Panc1 (cell line): ENCODE results near the gene TGIF1. TPM values are rescaled to one million over a fixed set of nuclear protein-coding genes. Genes with fewer than 3 reads are reported as not detected.

Source experiments
- ATAC-seq: fragments of 200-7000 bp; cut with Tn5 transposase; 2 replicates; pipeline ENCODE4 v1.9.1; 2020; ENCODE audit warnings: mild to moderate bottlenecking, moderate library complexity
- BruUV-seq: library from RNA; stranded (reverse); fragments of 400-500 nt; replicated peaks from 2 replicates; lab custom pipeline; 2021; lab: Mats Ljungman, UMichigan
- CTCF ChIA-PET: fragments of 300-600 bp; sonication (Branson Sonifier 250); formaldehyde crosslinking; loops from one replicate; lab custom pipeline; 2022; ENCODE audit warnings: antibody characterized with exemption; lab: Charles Lee
- POLR2A ChIA-PET: fragments of 300-600 bp; sonication (Branson Sonifier 250); formaldehyde crosslinking; loops from one replicate; lab custom pipeline; 2022; ENCODE audit warnings: antibody characterized with exemption; lab: Charles Lee
- DNase-seq: peaks from one replicate; pipeline ENCODE4 v3.0.0-alpha.2; 2010; ENCODE audit warnings: low read depth, low spot score
- H3K27ac ChIP-seq: 2 replicates; pipeline ENCODE4 v1.5.1; 2011; ENCODE audit warnings: mild to moderate bottlenecking, low read length, inconsistent platforms
- H3K27me3 ChIP-seq: fragments of 200-500 bp; sonication (Bioruptor generic); 2 replicates; pipeline ENCODE4 v1.6.0; 2014; ENCODE audit warnings: low read length, inconsistent platforms; ENCODE audit not compliant: control insufficient read depth, insufficient read depth
- H3K36me3 ChIP-seq: fragments of 200-500 bp; sonication (Bioruptor generic); 2 replicates; pipeline ENCODE4 v1.5.1; 2014; ENCODE audit warnings: inconsistent platforms, mild to moderate bottlenecking, low read length, moderate library complexity; ENCODE audit not compliant: control insufficient read depth, insufficient read depth
- H3K4me1 ChIP-seq: 2 replicates; pipeline ENCODE4 v1.5.1; 2011; ENCODE audit warnings: inconsistent platforms, mild to moderate bottlenecking, low read length, moderate library complexity; ENCODE audit not compliant: control insufficient read depth, insufficient read depth
- H3K4me3 ChIP-seq, 2 experiments: 2 replicates each; pipeline ENCODE4 v1.5.1; 2011 to 2012; ENCODE audit warnings: low read depth in 2 of 2, low read length in 2 of 2, mild to moderate bottlenecking in 2 of 2, inconsistent platforms in 1 of 2, moderate library complexity in 1 of 2
- H3K9me3 ChIP-seq: fragments of 200-500 bp; sonication (Bioruptor generic); 2 replicates; pipeline ENCODE4 v1.5.1; 2014; ENCODE audit warnings: low read depth, mild to moderate bottlenecking, inconsistent platforms, low read length, moderate library complexity; ENCODE audit not compliant: control insufficient read depth, insufficient read depth
- CTCF ChIP-seq: fragments of 450-650 bp; IDR thresholded peaks from 2 replicates; pipeline ENCODE4 v1.5.1; 2017; ENCODE audit warnings: mild to moderate bottlenecking
- POLR2AphosphoS5 ChIP-seq: IDR thresholded peaks from 2 replicates; pipeline ENCODE4 v1.6.1; 2012; ENCODE audit warnings: mild to moderate bottlenecking, low read depth, low read length, moderate library complexity
- REST ChIP-seq, 2 experiments: IDR thresholded peaks; 2 replicates each; pipeline ENCODE4 v1.6.1; 2011 to 2012; ENCODE audit warnings: low read depth in 2 of 2, control low read depth in 1 of 2, low read length in 1 of 2, mild to moderate bottlenecking in 1 of 2, moderate library complexity in 1 of 2; ENCODE audit not compliant: insufficient read depth in 1 of 2
- SIN3A ChIP-seq: IDR thresholded peaks from 2 replicates; pipeline ENCODE4 v1.6.1; 2012; ENCODE audit warnings: low read depth, mild to moderate bottlenecking, low read length, moderate library complexity, borderline replicate concordance; ENCODE audit not compliant: insufficient read depth
- TCF7L2 ChIP-seq: IDR thresholded peaks from 2 replicates; pipeline ENCODE4 v1.6.1; 2011; ENCODE audit warnings: mild to moderate bottlenecking, low read depth, low read length, inconsistent platforms
- in situ Hi-C: cut with HindIII; loops from 2 replicates; pipeline ENCODE4 v1.10.0; 2016; ENCODE audit warnings: low sequenced_read_pairs, low pct_unique_long_range_greater_than_20kb
- intact Hi-C: fragments of 100-400 bp; cut with micrococcal nuclease; formaldehyde crosslinking; loops from one replicate; pipeline ENCODE4 v1.10.0; 2022; ENCODE audit not compliant: unreplicated experiment
- total RNA-seq: library from RNA; stranded (reverse); gene quantifications from one replicate; pipeline ENCODE4 v1.2.1, GENCODE V29; 2021; ENCODE audit not compliant: unreplicated experiment

Gene TGIF1
- total RNA-seq, 1 experiment from 2014 or later: 171 TPM

- Histone ChIP-seq H3K4me3 (peak overlapping the region; percentile 94 to 97), H3K4me1 (peaks cover 33% of the 10 kb centered on the region), H3K27me3 (no peaks in the 10 kb centered on the region), H3K9me3 (no peaks in the 10 kb centered on the region), H3K36me3 (peaks cover 4% of the 10 kb centered on the region; the same call in 1 of the 2 replicates), H3K27ac (peak overlapping the region; percentile 98)
- DNase-seq (no peak), ATAC-seq (peak; percentile 80)
- in situ Hi-C loops (no loop called here), intact Hi-C loops (loop anchor here (10.0 kb wide), 1 partner anchor 133 kb away; no protein-coding TSS in a partner anchor)
- TF ChIP-seq SIN3A: peak; percentile 85; the same call in 1 of the 2 replicates
- peak; percentile 83 for TF ChIP-seq POLR2AphosphoS5
- peak; percentile 99 for TF ChIP-seq TCF7L2
- TF ChIP-seq REST (IDR thresholded peaks at IDR 0.05; ENCODE audit: insufficient read depth in 1 of 2, low read depth in 2 of 2, low read length in 1 of 2): no peak
- peak; percentile 25; the same call in 1 of the 2 replicates for TF ChIP-seq CTCF
- ChIA-PET POLR2A (interaction anchor here (0.5 to 2.5 kb wide), 20 partner anchors 10 to 323 kb away, joined by 3 to 28 read pairs (median 4); no protein-coding TSS in a partner anchor), CTCF (interaction anchor here (0.6 to 0.7 kb wide), 2 partner anchors 39 to 166 kb away, joined by 4 to 5 read pairs; no protein-coding TSS in a partner anchor)
- BruUV-seq: no TSS peak
Observed at GRCh38 chr18:3447895-3448837, 1.8 kb upstream of the TGIF1 start.

- TSS peak; percentile 61 for BruUV-seq
- ChIA-PET POLR2A (interaction anchor here (0.6 to 2.5 kb wide), 13 partner anchors 9 to 322 kb away, joined by 3 to 28 read pairs (median 4); no protein-coding TSS in a partner anchor), CTCF (interaction anchor here (0.6 kb wide), 1 partner anchor 167 kb away, joined by 5 read pairs; no protein-coding TSS in a partner anchor)
- peak overlapping the region; percentile 94 to 97 for H3K4me3 ChIP-seq
- H3K36me3 ChIP-seq: peaks cover 4% of the 10 kb centered on the region; the same call in 1 of the 2 replicates
- peak; percentile 0 for ATAC-seq
- no peaks in the 10 kb centered on the region for H3K9me3 ChIP-seq
- intact Hi-C loops (loop anchor here (10.0 kb wide), 1 partner anchor 134 kb away; no protein-coding TSS in a partner anchor), in situ Hi-C loops (no loop called here)
- no peak for DNase-seq
- H3K27ac ChIP-seq: peak overlapping the region; percentile 98
- TF ChIP-seq POLR2AphosphoS5 (peak; percentile 77), REST (IDR thresholded peaks at IDR 0.05; ENCODE audit: insufficient read depth in 1 of 2, low read depth in 2 of 2, low read length in 1 of 2) (no peak)
- no peaks in the 10 kb centered on the region for H3K27me3 ChIP-seq
- H3K4me1 ChIP-seq: peaks cover 35% of the 10 kb centered on the region
Observed at GRCh38 chr18:3448838-3449511, 997 bp upstream of the TGIF1 start.
